ENCODE results near the gene OSTF1. TPM values are rescaled to one million over a fixed set of nuclear protein-coding genes. Genes with fewer than 3 reads are reported as not detected.
A peak's percentile ranks its signal among the peaks of the same experiment; 100 is the strongest.

Gene OSTF1
- total RNA-seq, 1 experiment from 2014 or later: 17.8 TPM

DNA sequence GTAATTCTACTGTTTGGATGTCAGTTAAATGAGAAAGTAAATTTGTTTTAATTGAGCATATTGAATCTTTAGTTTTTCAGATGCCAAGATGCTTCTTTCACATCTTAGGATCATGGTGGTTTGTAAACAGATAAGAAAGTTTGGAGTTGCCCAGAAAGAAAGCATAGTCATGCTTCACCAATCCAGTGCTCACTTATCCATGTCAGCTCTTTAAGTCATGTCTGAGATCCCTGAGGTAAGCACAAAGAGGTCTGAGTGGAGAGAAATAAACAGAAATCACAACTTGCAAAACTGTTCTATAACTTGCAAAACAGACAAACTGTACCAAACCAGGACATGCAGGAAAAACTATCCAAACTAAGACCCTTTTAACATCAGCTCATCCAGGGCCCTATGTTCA is 87.7 kb downstream of the OSTF1 start:
- Mint-ChIP-seq H3K4me3 (no peak overlapping the region), H3K36me3 (no peaks in the 10 kb centered on the region), H3K9me3 (peaks cover 14% of the 10 kb centered on the region), H3K27me3 (ENCODE audit: low read depth) (no peaks in the 10 kb centered on the region), H3K27ac (no peak overlapping the region), H3K4me1 (no peaks in the 10 kb centered on the region)
- ChIA-PET POLR2A (no interaction called here), CTCF (no interaction called here)
- TF ChIP-seq, protein P1, sequence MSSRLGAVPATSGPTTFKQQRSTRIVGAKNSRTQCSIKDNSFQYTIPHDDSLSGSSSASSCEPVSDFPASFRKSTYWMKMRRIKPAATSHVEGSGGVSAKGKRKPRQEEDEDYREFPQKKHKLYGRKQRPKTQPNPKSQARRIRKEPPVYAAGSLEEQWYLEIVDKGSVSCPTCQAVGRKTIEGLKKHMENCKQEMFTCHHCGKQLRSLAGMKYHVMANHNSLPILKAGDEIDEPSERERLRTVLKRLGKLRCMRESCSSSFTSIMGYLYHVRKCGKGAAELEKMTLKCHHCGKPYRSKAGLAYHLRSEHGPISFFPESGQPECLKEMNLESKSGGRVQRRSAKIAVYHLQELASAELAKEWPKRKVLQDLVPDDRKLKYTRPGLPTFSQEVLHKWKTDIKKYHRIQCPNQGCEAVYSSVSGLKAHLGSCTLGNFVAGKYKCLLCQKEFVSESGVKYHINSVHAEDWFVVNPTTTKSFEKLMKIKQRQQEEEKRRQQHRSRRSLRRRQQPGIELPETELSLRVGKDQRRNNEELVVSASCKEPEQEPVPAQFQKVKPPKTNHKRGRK (CRISPR knock-in tag; IDR thresholded peaks at IDR 0.05; ENCODE audit: borderline replicate concordance): no peak
- TF ChIP-seq CREM (CRISPR knock-in tag; IDR thresholded peaks at IDR 0.05): no peak
- no peak for TF ChIP-seq FOXK1 (CRISPR knock-in tag; IDR thresholded peaks at IDR 0.05)
- no peak for TF ChIP-seq ZNF416 (CRISPR knock-in tag; IDR thresholded peaks at IDR 0.05)
- TF ChIP-seq, protein P2, sequence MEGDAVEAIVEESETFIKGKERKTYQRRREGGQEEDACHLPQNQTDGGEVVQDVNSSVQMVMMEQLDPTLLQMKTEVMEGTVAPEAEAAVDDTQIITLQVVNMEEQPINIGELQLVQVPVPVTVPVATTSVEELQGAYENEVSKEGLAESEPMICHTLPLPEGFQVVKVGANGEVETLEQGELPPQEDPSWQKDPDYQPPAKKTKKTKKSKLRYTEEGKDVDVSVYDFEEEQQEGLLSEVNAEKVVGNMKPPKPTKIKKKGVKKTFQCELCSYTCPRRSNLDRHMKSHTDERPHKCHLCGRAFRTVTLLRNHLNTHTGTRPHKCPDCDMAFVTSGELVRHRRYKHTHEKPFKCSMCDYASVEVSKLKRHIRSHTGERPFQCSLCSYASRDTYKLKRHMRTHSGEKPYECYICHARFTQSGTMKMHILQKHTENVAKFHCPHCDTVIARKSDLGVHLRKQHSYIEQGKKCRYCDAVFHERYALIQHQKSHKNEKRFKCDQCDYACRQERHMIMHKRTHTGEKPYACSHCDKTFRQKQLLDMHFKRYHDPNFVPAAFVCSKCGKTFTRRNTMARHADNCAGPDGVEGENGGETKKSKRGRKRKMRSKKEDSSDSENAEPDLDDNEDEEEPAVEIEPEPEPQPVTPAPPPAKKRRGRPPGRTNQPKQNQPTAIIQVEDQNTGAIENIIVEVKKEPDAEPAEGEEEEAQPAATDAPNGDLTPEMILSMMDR (IDR thresholded peaks at IDR 0.05): no peak
- TF ChIP-seq, protein P3, sequence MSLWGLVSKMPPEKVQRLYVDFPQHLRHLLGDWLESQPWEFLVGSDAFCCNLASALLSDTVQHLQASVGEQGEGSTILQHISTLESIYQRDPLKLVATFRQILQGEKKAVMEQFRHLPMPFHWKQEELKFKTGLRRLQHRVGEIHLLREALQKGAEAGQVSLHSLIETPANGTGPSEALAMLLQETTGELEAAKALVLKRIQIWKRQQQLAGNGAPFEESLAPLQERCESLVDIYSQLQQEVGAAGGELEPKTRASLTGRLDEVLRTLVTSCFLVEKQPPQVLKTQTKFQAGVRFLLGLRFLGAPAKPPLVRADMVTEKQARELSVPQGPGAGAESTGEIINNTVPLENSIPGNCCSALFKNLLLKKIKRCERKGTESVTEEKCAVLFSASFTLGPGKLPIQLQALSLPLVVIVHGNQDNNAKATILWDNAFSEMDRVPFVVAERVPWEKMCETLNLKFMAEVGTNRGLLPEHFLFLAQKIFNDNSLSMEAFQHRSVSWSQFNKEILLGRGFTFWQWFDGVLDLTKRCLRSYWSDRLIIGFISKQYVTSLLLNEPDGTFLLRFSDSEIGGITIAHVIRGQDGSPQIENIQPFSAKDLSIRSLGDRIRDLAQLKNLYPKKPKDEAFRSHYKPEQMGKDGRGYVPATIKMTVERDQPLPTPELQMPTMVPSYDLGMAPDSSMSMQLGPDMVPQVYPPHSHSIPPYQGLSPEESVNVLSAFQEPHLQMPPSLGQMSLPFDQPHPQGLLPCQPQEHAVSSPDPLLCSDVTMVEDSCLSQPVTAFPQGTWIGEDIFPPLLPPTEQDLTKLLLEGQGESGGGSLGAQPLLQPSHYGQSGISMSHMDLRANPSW (CRISPR knock-in tag; conservative IDR thresholded peaks at IDR 0.05; ENCODE audit: low read depth): no peak
- TF ChIP-seq, protein P4, sequence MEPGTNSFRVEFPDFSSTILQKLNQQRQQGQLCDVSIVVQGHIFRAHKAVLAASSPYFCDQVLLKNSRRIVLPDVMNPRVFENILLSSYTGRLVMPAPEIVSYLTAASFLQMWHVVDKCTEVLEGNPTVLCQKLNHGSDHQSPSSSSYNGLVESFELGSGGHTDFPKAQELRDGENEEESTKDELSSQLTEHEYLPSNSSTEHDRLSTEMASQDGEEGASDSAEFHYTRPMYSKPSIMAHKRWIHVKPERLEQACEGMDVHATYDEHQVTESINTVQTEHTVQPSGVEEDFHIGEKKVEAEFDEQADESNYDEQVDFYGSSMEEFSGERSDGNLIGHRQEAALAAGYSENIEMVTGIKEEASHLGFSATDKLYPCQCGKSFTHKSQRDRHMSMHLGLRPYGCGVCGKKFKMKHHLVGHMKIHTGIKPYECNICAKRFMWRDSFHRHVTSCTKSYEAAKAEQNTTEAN (CRISPR knock-in tag; IDR thresholded peaks at IDR 0.05): no peak
- TF ChIP-seq, protein P5, sequence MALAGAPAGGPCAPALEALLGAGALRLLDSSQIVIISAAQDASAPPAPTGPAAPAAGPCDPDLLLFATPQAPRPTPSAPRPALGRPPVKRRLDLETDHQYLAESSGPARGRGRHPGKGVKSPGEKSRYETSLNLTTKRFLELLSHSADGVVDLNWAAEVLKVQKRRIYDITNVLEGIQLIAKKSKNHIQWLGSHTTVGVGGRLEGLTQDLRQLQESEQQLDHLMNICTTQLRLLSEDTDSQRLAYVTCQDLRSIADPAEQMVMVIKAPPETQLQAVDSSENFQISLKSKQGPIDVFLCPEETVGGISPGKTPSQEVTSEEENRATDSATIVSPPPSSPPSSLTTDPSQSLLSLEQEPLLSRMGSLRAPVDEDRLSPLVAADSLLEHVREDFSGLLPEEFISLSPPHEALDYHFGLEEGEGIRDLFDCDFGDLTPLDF (CRISPR knock-in tag; IDR thresholded peaks at IDR 0.05): no peak
- TF ChIP-seq, protein P6, sequence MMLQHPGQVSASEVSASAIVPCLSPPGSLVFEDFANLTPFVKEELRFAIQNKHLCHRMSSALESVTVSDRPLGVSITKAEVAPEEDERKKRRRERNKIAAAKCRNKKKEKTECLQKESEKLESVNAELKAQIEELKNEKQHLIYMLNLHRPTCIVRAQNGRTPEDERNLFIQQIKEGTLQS (CRISPR knock-in tag; conservative IDR thresholded peaks at IDR 0.05): no peak
- no peak for DNase-seq (ENCODE audit: low spot score)
- no peak for ATAC-seq

DNA sequence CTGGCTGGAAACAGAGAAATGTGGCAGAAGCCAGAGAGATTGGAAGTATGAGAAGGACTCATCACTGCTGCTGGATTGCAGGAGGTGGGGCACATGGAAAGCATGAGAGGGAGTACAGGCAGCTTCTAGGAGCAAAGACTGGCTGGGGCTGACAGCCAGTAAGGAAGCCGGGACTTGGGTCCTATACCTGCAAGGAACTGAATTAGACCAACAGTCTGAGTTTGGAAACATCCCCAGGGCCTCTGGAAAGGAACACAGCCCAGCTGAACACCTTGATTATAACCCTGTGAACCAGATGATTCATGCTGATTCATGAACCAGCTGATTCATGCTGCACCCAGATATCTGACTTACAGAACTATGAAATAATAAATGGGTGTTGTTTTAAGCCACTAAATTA is 93.4 kb downstream of the OSTF1 start:
- Mint-ChIP-seq H3K27me3 (ENCODE audit: low read depth) (no peaks in the 10 kb centered on the region), H3K27ac (no peak overlapping the region), H3K4me1 (no peaks in the 10 kb centered on the region), H3K4me3 (no peak overlapping the region), H3K9me3 (peaks cover 14% of the 10 kb centered on the region), H3K36me3 (no peaks in the 10 kb centered on the region)
- ChIA-PET CTCF (no interaction called here), POLR2A (no interaction called here)
- ATAC-seq (peak; percentile 52; the same call in 1 of the 2 replicates), DNase-seq (ENCODE audit: low spot score) (no peak)
- TF ChIP-seq RORB (CRISPR knock-in tag; IDR thresholded peaks at IDR 0.05): no peak
- TF ChIP-seq, protein P7, sequence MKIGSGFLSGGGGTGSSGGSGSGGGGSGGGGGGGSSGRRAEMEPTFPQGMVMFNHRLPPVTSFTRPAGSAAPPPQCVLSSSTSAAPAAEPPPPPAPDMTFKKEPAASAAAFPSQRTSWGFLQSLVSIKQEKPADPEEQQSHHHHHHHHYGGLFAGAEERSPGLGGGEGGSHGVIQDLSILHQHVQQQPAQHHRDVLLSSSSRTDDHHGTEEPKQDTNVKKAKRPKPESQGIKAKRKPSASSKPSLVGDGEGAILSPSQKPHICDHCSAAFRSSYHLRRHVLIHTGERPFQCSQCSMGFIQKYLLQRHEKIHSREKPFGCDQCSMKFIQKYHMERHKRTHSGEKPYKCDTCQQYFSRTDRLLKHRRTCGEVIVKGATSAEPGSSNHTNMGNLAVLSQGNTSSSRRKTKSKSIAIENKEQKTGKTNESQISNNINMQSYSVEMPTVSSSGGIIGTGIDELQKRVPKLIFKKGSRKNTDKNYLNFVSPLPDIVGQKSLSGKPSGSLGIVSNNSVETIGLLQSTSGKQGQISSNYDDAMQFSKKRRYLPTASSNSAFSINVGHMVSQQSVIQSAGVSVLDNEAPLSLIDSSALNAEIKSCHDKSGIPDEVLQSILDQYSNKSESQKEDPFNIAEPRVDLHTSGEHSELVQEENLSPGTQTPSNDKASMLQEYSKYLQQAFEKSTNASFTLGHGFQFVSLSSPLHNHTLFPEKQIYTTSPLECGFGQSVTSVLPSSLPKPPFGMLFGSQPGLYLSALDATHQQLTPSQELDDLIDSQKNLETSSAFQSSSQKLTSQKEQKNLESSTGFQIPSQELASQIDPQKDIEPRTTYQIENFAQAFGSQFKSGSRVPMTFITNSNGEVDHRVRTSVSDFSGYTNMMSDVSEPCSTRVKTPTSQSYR (CRISPR knock-in tag; IDR thresholded peaks at IDR 0.05): no peak

Data from WTC11 (cell line).